Spleen (tissue), 7 donors: ENCODE results near the gene WDFY2.

Source experiments
- POLR2A ChIP-seq, 3 donors: fragments of 450-650 bp; IDR thresholded peaks; one replicate each; pipeline ENCODE4 v1.5.1; 2017; ENCODE audit warnings: antibody characterized with exemption in 3 of 3, mild to moderate bottlenecking in 1 of 3
- TF ChIP-seq, protein P1 (sequence below), 11 experiments: fragments of 200-600 bp in 7 of 11; fragments of 450-650 bp in 4 of 11; sonication (generic) in 4 of 11; IDR thresholded peaks in 8 of 11; conservative IDR thresholded peaks in 3 of 11; 1 replicate in 7 of 11; 2 replicates in 4 of 11; pipeline versions ENCODE4 v1.4.0 to v1.8.0; 2016 to 2021; ENCODE audit warnings: antibody characterized with exemption in 11 of 11, inconsistent platforms in 4 of 11, mild to moderate bottlenecking in 1 of 11
- donor health status: DM: no; HTN: no; CAD: no; lungs with moderate emphysema.
- donor health status: DM: no; HTN: no; CAD: no.
- donor health status: DM: no; HTN: no; CAD: no.

DNA sequence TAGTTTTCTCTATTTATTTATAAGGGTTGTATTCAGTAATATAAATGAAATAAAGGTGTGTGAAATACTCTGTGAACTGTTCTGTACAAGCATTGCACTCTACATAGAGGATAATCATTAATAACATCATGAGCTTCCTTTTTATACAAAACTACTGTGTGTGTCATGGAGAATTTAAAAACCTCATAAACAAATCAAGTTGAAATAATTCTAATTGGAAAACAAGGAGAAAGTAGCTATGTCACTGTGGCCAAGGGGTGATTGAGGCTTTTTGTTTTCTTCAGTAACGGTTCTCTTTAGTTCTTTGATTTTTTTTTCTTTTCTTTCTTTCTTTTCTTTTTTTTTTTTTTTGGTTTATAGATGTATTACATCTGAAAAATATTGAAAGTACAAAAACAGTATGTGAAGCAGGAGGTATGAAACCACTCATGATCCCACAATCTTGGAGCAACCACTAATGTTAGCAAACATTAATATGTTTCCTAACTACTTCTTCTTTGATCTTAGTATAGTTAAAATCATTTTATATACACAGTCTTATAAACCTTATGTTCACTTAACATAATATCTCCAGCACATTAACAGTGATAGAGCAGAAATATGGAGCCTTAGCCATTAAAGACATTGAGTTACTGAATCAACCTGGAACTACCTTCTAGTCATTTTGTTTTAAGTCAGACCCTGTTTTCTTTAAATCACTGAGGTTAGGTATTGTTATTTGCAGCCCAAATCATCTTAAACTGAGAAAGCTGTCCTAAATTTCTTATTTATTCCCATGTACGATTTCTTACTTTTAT lies 45.4 kb downstream of the WDFY2 start:
- TF ChIP-seq, protein P1, sequence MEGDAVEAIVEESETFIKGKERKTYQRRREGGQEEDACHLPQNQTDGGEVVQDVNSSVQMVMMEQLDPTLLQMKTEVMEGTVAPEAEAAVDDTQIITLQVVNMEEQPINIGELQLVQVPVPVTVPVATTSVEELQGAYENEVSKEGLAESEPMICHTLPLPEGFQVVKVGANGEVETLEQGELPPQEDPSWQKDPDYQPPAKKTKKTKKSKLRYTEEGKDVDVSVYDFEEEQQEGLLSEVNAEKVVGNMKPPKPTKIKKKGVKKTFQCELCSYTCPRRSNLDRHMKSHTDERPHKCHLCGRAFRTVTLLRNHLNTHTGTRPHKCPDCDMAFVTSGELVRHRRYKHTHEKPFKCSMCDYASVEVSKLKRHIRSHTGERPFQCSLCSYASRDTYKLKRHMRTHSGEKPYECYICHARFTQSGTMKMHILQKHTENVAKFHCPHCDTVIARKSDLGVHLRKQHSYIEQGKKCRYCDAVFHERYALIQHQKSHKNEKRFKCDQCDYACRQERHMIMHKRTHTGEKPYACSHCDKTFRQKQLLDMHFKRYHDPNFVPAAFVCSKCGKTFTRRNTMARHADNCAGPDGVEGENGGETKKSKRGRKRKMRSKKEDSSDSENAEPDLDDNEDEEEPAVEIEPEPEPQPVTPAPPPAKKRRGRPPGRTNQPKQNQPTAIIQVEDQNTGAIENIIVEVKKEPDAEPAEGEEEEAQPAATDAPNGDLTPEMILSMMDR (IDR thresholded peaks at IDR 0.05 in 8 of 11, conservative IDR thresholded peaks at IDR 0.05 in 3 of 11), result no peak
- no peak for TF ChIP-seq POLR2A (IDR thresholded peaks at IDR 0.05)
